DND-41 (cell line): ENCODE data around the gene CALB2.

Experiments used
- CTCF ChIP-seq: IDR thresholded peaks from 2 replicates; pipeline ENCODE4 v1.5.1; 2012; ENCODE audit warnings: borderline replicate concordance, low read length, moderate library complexity, mild to moderate bottlenecking; ENCODE audit not compliant: poor library complexity, severe bottlenecking; ENCODE audit errors: extremely low read depth
- EZH2 ChIP-seq: IDR thresholded peaks from 3 replicates; pipeline ENCODE4 v1.6.1; 2012; ENCODE audit warnings: borderline replicate concordance, low read depth, mild to moderate bottlenecking, moderate library complexity, low read length, inconsistent platforms; ENCODE audit not compliant: severe bottlenecking

- TF ChIP-seq CTCF = no peak
- no peak for TF ChIP-seq EZH2
Observed at GRCh38 chr16:71404364-71404763, 45.8 kb downstream of the CALB2 start.
